Activated naive CD4-positive, alpha-beta T cell treated with anti-CD3 and anti-CD28 coated beads for 36 hours (primary cell): Measurements from ENCODE around the gene PTPRE. TPM values are rescaled to one million over a fixed set of nuclear protein-coding genes. Genes with fewer than 3 reads are reported as not detected.

Source experiments
- CTCF ChIA-PET: fragments of 350-600 bp; sonication (Branson Sonifier 250); formaldehyde crosslinking; loops from one replicate; lab custom pipeline; 2021; ENCODE audit warnings: antibody characterized with exemption; lab: Charles Lee
- DNase-seq: peaks from one replicate; pipeline ENCODE4 v3.0.0-alpha.2; 2020
- H3K27ac Mint-ChIP-seq: one replicate; pipeline ENCODE4 v1.8.0; 2021; ENCODE audit warnings: mild to moderate bottlenecking, mixed read lengths
- H3K27me3 Mint-ChIP-seq: one replicate; pipeline ENCODE4 v1.8.0; 2021; ENCODE audit warnings: low read depth, mixed read lengths
- H3K36me3 Mint-ChIP-seq: one replicate; pipeline ENCODE4 v1.8.0; 2021; ENCODE audit warnings: low read depth, mixed read lengths
- H3K4me1 Mint-ChIP-seq: one replicate; pipeline ENCODE4 v1.8.0; 2021; ENCODE audit warnings: low read depth, mixed read lengths
- H3K4me3 Mint-ChIP-seq: one replicate; pipeline ENCODE4 v1.8.0; 2021; ENCODE audit warnings: mild to moderate bottlenecking, moderate library complexity, mixed read lengths
- H3K9me3 Mint-ChIP-seq: one replicate; pipeline ENCODE4 v1.8.0; 2021; ENCODE audit warnings: mixed read lengths
- intact Hi-C: fragments of 100-400 bp; cut with micrococcal nuclease; formaldehyde crosslinking; loops from one replicate; pipeline ENCODE4 v1.15.1; 2023
- total RNA-seq, 2 experiments: library from RNA; stranded (reverse); gene quantifications; one replicate each; pipeline ENCODE4 v1.2.3, GENCODE V29; 2021

The PTPRE gene
- total RNA-seq, 2 experiments from 2014 or later: 13.4 to 16.4 TPM

DNA sequence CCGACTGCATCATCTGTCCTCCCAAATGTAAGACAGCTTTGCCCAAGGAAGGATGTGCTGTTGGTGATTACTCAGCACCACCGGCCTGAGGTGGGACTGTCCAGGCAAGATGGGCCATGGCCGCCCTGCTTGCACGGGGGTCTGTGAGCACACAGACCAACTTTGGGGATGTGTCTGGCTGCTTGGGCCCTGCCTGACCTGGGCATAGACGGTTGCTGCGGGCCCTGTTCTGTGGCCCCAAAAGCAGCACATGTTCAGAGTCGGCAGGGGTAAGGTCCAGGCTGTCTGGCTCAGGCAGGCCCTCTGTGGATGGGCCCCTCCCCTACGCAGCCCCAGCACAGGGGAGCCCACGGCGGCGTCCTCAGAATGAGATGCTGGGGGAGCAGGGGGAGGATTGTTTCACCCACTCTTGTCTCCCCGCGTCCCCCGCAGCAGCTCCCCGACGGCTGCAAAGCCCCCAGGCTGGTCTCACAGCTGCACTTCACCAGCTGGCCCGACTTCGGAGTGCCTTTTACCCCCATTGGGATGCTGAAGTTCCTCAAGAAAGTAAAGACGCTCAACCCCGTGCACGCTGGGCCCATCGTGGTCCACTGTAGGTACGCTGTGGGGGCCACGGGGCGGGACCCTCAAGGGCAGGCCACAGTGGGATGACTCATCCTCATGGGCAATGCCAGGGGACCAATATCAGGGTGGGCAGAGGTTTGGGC is 160.9 kb downstream of the PTPRE start:
- H3K4me1 Mint-ChIP-seq: peaks cover 49% of the 10 kb centered on the region
- H3K4me3 Mint-ChIP-seq: no peak overlapping the region
- no peak for DNase-seq
- no peaks in the 10 kb centered on the region for H3K27me3 Mint-ChIP-seq
- no peak overlapping the region for H3K27ac Mint-ChIP-seq
- CTCF ChIA-PET: interaction anchor here (1.2 to 16.7 kb wide), 4 partner anchors 20 to 89 kb away, joined by 4 to 281 read pairs (median 42); no protein-coding TSS in a partner anchor
- intact Hi-C loops: no loop called here
- H3K9me3 Mint-ChIP-seq: peaks cover 4% of the 10 kb centered on the region
- peaks cover 50% of the 10 kb centered on the region for H3K36me3 Mint-ChIP-seq

DNA sequence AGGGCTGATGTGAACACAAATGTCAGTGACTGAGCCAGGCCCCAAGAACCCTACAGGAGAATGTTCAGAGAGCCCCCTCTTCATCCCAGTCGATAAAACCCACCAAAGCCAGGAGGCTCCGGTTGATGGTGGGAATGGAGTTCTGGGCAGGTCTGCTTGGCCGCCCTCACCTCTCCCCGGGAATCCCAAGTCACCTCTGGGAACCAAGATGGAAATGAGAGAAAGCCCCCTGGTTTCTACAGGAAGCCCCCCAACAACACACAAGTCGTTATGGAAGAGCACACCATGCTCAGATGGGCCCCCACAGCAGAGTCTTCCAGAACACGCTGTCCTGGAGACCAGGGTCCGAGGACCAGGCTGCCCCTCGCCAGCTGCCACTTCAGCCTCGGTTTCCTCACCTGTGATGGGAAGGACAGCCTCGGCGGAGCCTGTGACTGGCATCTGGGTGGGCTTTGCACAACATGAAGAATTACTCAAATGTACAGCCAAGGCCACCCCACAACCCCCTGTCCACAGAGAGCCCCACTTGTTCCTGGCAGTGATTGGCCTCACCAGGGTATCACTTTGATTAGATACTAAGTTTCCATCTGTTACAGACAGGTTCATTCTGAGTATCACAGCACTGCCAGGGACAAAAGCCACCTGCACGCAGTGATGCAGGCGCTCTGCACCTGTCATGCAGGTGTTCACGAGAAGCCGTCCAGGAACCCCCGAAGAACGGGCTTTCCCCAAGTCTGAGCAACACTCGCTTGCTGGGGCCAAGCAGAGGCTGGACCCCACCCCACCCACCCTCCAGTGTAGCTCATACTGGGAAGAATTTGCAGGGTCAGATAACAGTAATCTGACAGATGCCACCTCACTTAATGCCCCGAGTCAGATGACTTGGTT is 161.7 kb downstream of the PTPRE start:
- Mint-ChIP-seq H3K4me1 (peaks cover 41% of the 10 kb centered on the region), H3K27ac (no peak overlapping the region), H3K27me3 (no peaks in the 10 kb centered on the region), H3K4me3 (no peak overlapping the region), H3K36me3 (peaks cover 49% of the 10 kb centered on the region), H3K9me3 (peaks cover 4% of the 10 kb centered on the region)
- CTCF ChIA-PET: interaction anchor here (0.5 to 16.7 kb wide), 33 partner anchors 9 to 390 kb away, joined by 3 to 281 read pairs (median 4); partner anchors contain the start of genes MKI67 and PTPRE
- intact Hi-C loops: loop anchor here (1.0 kb wide), 5 partner anchors 21 to 353 kb away; partner anchors contain the start of gene PTPRE
- no peak for DNase-seq

DNA sequence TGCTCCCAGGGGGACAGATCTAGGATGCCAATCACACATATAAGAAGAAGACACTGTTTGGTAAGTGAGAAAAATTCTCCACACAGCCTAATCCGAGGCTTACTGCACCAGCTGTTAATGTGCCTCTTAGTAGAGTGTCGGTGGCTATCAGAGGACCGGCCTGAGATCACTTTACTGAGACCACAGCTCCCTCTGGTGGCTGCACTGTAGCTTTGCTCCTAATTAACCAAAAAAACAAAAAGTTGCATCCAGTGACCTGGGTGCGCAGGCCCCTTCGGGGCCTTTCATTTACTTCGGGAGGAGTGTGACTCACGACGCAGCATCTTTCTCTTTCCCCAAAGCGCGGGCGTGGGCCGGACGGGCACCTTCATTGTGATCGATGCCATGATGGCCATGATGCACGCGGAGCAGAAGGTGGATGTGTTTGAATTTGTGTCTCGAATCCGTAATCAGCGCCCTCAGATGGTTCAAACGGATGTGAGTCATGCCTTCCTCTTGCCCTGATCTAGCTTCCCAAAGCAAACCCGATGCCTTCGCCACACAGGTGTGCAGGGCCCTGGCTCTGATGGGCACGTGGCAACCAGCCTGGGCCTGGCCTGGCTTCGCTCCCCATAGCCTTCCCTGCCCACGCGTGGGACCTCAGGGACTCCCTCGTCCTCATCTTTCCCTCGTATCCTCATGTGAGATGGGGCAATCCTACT is 162.6 kb downstream of the PTPRE start:
- intact Hi-C loops: loop anchor here (1.0 kb wide), 5 partner anchors 22 to 354 kb away; partner anchors contain the start of gene PTPRE
- no peak overlapping the region for H3K27ac Mint-ChIP-seq

DNA sequence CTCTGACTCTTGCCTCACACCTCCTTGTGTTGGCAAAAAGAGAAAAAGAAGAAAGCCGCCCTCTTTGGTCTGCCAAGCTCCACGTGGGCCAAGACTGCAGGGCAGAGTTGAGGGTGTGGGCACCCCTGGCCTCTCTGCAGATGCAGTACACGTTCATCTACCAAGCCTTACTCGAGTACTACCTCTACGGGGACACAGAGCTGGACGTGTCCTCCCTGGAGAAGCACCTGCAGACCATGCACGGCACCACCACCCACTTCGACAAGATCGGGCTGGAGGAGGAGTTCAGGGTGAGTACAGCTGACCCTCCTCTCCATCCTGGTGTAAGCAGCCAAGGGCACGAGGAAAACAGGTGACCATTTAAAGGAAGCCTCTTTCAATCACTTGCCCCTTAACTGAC is 163.3 kb downstream of the PTPRE start:
- Mint-ChIP-seq H3K4me1 (peaks cover 26% of the 10 kb centered on the region), H3K27me3 (no peaks in the 10 kb centered on the region)
- CTCF ChIA-PET: interaction anchor here (1.1 to 16.7 kb wide), 13 partner anchors 23 to 164 kb away, joined by 3 to 281 read pairs (median 8); partner anchors contain the start of gene PTPRE

More for the DNA sequence above, 162.6 kb downstream of the PTPRE start:
- H3K36me3 Mint-ChIP-seq: peaks cover 50% of the 10 kb centered on the region
- peaks cover 4% of the 10 kb centered on the region for H3K9me3 Mint-ChIP-seq
- H3K4me1 Mint-ChIP-seq: peaks cover 33% of the 10 kb centered on the region
- DNase-seq: peak; percentile 87
- H3K4me3 Mint-ChIP-seq: no peak overlapping the region
- no peaks in the 10 kb centered on the region for H3K27me3 Mint-ChIP-seq
- CTCF ChIA-PET: interaction anchor here (0.5 to 16.7 kb wide), 34 partner anchors 9 to 391 kb away, joined by 3 to 281 read pairs (median 4); partner anchors contain the start of genes MKI67 and PTPRE

DNA sequence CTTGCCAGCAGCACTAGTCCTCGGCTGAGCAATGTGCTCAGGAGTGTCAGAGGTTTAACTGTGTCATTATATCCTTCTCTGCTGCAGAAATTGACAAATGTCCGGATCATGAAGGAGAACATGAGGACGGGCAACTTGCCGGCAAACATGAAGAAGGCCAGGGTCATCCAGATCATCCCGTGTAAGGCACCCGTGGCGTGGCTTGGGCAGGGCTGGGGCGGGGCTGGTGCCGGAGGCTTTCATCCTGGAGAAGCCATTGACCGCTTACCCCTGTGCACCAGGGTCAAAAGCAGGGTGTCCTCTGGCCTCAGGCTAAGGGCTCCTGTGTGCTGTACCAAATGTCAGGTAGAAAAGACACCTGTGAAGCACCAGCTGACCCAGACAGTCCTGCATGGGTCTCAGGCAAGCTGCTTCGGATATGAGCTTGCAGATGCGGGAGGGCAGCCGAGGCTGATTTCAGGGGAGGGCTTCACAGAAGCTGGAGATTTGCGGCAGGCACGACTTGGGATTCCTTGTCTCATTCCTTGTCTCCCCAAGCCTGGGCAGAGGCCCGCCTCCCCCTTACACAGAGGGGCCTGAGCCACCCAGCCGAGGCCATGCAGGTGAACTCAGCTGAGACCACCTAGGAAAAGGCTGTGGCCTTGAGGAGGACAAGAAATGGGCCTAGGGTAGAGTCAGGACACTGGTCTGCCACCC is 164.0 kb downstream of the PTPRE start:
- Mint-ChIP-seq H3K27me3 (no peaks in the 10 kb centered on the region), H3K27ac (no peak overlapping the region), H3K4me3 (no peak overlapping the region), H3K4me1 (peaks cover 19% of the 10 kb centered on the region), H3K36me3 (peaks cover 38% of the 10 kb centered on the region), H3K9me3 (peaks cover 4% of the 10 kb centered on the region)
- intact Hi-C loops: no loop called here
- DNase-seq: no peak
- CTCF ChIA-PET: interaction anchor here (0.9 to 16.7 kb wide), 6 partner anchors 23 to 164 kb away, joined by 3 to 281 read pairs (median 6); partner anchors contain the start of gene PTPRE

More for the DNA sequence above, 163.3 kb downstream of the PTPRE start:
- no peak overlapping the region for H3K27ac Mint-ChIP-seq
- H3K9me3 Mint-ChIP-seq: peaks cover 4% of the 10 kb centered on the region
- H3K36me3 Mint-ChIP-seq: peaks cover 45% of the 10 kb centered on the region
- DNase-seq: no peak
- intact Hi-C loops: no loop called here
- no peak overlapping the region for H3K4me3 Mint-ChIP-seq

DNA sequence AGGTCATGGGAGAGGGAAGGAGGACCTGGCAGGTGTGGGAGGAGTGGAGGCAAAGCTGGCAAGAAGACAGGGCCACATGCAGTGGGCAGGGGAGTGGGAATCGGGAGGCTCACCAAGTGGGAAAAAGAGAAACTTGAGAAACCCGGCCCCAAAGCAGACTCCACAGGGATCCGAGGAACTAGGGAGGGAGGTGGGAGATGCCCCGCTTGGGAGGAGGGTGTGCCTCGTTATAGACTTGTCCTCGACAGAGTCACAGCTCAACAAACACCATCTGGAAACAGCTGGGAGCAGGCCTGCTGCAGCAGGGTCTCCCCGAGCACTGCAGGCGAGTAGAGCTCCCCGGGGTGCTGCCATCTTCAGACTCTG is 164.5 kb downstream of the PTPRE start:
- Mint-ChIP-seq H3K27ac (no peak overlapping the region), H3K4me3 (no peak overlapping the region), H3K27me3 (no peaks in the 10 kb centered on the region), H3K9me3 (peaks cover 4% of the 10 kb centered on the region), H3K36me3 (peaks cover 35% of the 10 kb centered on the region), H3K4me1 (peaks cover 15% of the 10 kb centered on the region)
- no peak for DNase-seq
- CTCF ChIA-PET: interaction anchor here (0.7 to 16.7 kb wide), 8 partner anchors 9 to 165 kb away, joined by 3 to 281 read pairs (median 4); partner anchors contain the start of gene PTPRE
- intact Hi-C loops: no loop called here

DNA sequence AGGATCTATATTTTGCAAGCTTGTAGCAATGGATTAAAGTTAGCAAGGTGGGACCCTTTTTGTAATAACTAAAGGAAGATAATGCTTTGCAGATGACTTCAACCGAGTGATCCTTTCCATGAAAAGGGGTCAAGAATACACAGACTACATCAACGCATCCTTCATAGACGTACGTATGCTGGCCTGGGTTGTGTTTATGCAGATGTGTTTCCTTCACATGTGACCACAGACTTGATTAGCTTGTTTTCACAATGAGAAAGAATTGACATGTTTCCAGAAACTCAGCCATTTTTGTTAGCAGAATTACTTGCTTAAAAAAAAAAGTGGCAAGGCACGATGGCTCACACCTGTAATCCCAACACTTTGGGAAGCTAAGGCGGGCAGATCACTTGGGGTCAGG is 165.1 kb downstream of the PTPRE start:
- no peak overlapping the region for H3K4me3 Mint-ChIP-seq
- H3K36me3 Mint-ChIP-seq: peaks cover 30% of the 10 kb centered on the region
- H3K9me3 Mint-ChIP-seq: peaks cover 3% of the 10 kb centered on the region
- no peak for DNase-seq
- CTCF ChIA-PET: interaction anchor here (0.7 to 16.7 kb wide), 5 partner anchors 8 to 131 kb away, joined by 3 to 281 read pairs (median 5); no protein-coding TSS in a partner anchor
- intact Hi-C loops: no loop called here
- no peak overlapping the region for H3K27ac Mint-ChIP-seq
- no peaks in the 10 kb centered on the region for H3K27me3 Mint-ChIP-seq
- H3K4me1 Mint-ChIP-seq: peaks cover 9% of the 10 kb centered on the region

GRCh38 chr10:128072941-128073645 is 166.2 kb downstream of the PTPRE start:
- CTCF ChIA-PET: interaction anchor here (0.9 to 16.7 kb wide), 6 partner anchors 7 to 167 kb away, joined by 3 to 281 read pairs (median 4); partner anchors contain the start of gene PTPRE

DNA sequence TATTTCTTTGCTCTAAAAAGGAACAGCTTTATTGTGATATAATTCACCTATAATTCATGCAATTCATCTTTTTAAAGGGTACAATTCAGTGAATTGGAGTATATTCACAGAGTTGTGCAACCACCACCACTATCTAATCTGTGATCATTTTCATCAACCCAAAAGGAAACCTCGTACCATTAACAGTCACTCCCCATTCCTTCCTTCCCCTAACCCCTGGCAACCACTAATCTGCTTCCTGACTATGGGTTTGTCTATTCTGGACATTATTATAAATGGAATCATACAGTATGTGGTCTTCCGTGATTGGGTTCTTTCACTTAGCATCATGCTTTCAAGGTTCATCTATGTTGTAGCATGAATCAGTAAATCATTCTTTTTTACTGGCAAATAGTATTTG is 167.0 kb downstream of the PTPRE start:
- Mint-ChIP-seq H3K9me3 (no peaks in the 10 kb centered on the region), H3K4me3 (no peak overlapping the region), H3K27ac (no peak overlapping the region), H3K36me3 (peaks cover 25% of the 10 kb centered on the region), H3K27me3 (no peaks in the 10 kb centered on the region), H3K4me1 (peaks cover 4% of the 10 kb centered on the region)
- intact Hi-C loops: no loop called here
- CTCF ChIA-PET: interaction anchor here (1.3 to 16.7 kb wide), 4 partner anchors 39 to 168 kb away, joined by 3 to 281 read pairs (median 4); partner anchors contain the start of gene PTPRE
- DNase-seq: no peak

More at GRCh38 chr10:128072941-128073645, 166.2 kb downstream of the PTPRE start:
- no peak for DNase-seq
- H3K4me1 Mint-ChIP-seq: peaks cover 4% of the 10 kb centered on the region
- no peak overlapping the region for H3K27ac Mint-ChIP-seq
- H3K4me3 Mint-ChIP-seq: no peak overlapping the region
- intact Hi-C loops: no loop called here
- no peaks in the 10 kb centered on the region for H3K9me3 Mint-ChIP-seq
- H3K27me3 Mint-ChIP-seq: no peaks in the 10 kb centered on the region
- peaks cover 25% of the 10 kb centered on the region for H3K36me3 Mint-ChIP-seq

DNA sequence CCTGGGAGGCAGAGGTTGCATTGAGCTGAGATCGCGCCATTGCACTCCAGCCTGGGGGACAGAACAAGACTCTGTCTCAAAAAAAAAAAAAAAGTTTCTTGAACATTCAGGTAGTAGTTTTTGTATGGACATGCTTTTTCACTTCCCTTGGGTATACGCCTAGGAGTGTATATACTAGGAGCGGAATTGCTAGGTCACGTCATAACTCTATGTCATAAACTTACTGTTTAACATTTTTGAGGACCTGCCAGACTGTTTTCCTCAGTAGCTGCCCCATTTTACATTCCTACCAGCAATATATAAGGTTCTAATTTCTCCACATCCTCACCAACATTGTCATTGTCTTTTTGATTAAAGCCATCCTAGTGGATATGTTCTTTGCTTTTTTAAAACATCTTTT is 167.7 kb downstream of the PTPRE start:
- Mint-ChIP-seq H3K4me3 (no peak overlapping the region), H3K27me3 (no peaks in the 10 kb centered on the region), H3K9me3 (no peaks in the 10 kb centered on the region), H3K36me3 (peaks cover 27% of the 10 kb centered on the region), H3K27ac (no peak overlapping the region), H3K4me1 (peaks cover 2% of the 10 kb centered on the region)
- intact Hi-C loops: no loop called here
- no peak for DNase-seq
- CTCF ChIA-PET: interaction anchor here (0.8 to 16.7 kb wide), 3 partner anchors 40 to 75 kb away, joined by 3 to 281 read pairs (median 4); no protein-coding TSS in a partner anchor
